K562 (cell line): Measurements from ENCODE around the gene CRYBA4. TPM values are rescaled to one million over a fixed set of nuclear protein-coding genes. Genes with fewer than 3 reads are reported as not detected.

Source experiments
- ARHGAP35 ChIP-seq: fragments of 450-650 bp; IDR thresholded peaks from 2 replicates; pipeline ENCODE4 v1.6.1; 2018; ENCODE audit not compliant: partially characterized antibody
- CCAR2 ChIP-seq: fragments of 200-400 bp; formaldehyde crosslinking; IDR thresholded peaks from 2 replicates; pipeline ENCODE4 v1.6.1; 2017; ENCODE audit warnings: mild to moderate bottlenecking, low read depth, low read length
- CHD4 ChIP-seq: fragments of 200-600 bp; sonication (generic); IDR thresholded peaks from 3 replicates; pipeline ENCODE4 v1.6.1; 2012; ENCODE audit warnings: low read depth, mild to moderate bottlenecking, mixed read lengths, low read length, inconsistent platforms; ENCODE audit not compliant: insufficient read depth, insufficient replicate concordance, poor library complexity, severe bottlenecking
- PTTG1 ChIP-seq: fragments of 450-650 bp; IDR thresholded peaks from 2 replicates; pipeline ENCODE4 v1.6.1; 2016; ENCODE audit warnings: low read depth, mild to moderate bottlenecking, missing genetic modification characterization, missing compliant biosample characterization
- RBM14 ChIP-seq: fragments of 200-400 bp; formaldehyde crosslinking; IDR thresholded peaks from 2 replicates; pipeline ENCODE4 v1.6.1; 2018; ENCODE audit warnings: low read depth, mild to moderate bottlenecking, low read length, moderate library complexity, borderline replicate concordance; ENCODE audit not compliant: insufficient read depth
- TSHZ1 ChIP-seq: fragments of 250-450 bp; sonication (Bioruptor Pico); IDR thresholded peaks from 2 replicates; pipeline ENCODE4 v1.4.0; 2020; ENCODE audit warnings: mild to moderate bottlenecking, moderate library complexity
- USF1 ChIP-seq: sonication (generic); formaldehyde crosslinking; IDR thresholded peaks from 2 replicates; pipeline ENCODE4 v1.9.0; 2022; ENCODE audit warnings: mild to moderate bottlenecking, missing genetic modification reagents
- USF2 ChIP-seq: sonication (generic); formaldehyde crosslinking; IDR thresholded peaks from 2 replicates; pipeline ENCODE4 v1.5.0; 2020; ENCODE audit warnings: missing genetic modification reagents
- ZBED1 ChIP-seq: IDR thresholded peaks from 2 replicates; pipeline ENCODE4 v1.6.1; 2014
- ZBTB34 ChIP-seq: fragments of 250-450 bp; sonication (Bioruptor Pico); IDR thresholded peaks from 2 replicates; pipeline ENCODE4 v1.8.0; 2021; ENCODE audit warnings: mild to moderate bottlenecking, moderate library complexity
- ZNF436 ChIP-seq: fragments of 250-450, 450-650 bp; sonication (Bioruptor Pico); formaldehyde crosslinking; IDR thresholded peaks from 2 replicates; pipeline ENCODE4 v1.7.0; 2020; ENCODE audit warnings: mild to moderate bottlenecking
- ZNF57 ChIP-seq: fragments of 450-650 bp; formaldehyde crosslinking; IDR thresholded peaks from 2 replicates; pipeline ENCODE4 v1.4.0; 2020; ENCODE audit warnings: mild to moderate bottlenecking, moderate library complexity
- ZNF644 ChIP-seq: fragments of 200-800 bp; sonication (Bioruptor generic); IDR thresholded peaks from 2 replicates; pipeline ENCODE4 v1.6.1; 2016; ENCODE audit warnings: low read depth, missing genetic modification characterization, missing compliant biosample characterization
- ZNF75A ChIP-seq: fragments of 450-650 bp; formaldehyde crosslinking; IDR thresholded peaks from 2 replicates; pipeline ENCODE4 v1.4.0; 2020; ENCODE audit warnings: mild to moderate bottlenecking
- polyA plus RNA-seq, 8 experiments: library from polyadenylated mRNA; depleted of rRNA in 4 of 8; stranded (reverse) in 5 of 8; unstranded in 3 of 8; fragments of >200 nt; fragmentation: Nextera tagmentation in 2 of 8; fragmentation: Illumina TruSeq in 1 of 8; extraction: Ambion mirVana in 2 of 8; extraction: Trizol in 1 of 8; gene quantifications; 2 replicates each; pipeline versions ENCODE4 v1.2.1 to v1.2.3, GENCODE V29; 2011 to 2014; ENCODE audit warnings: inconsistent platforms in 1 of 8, missing spikeins in 1 of 8
- total RNA-seq, 7 experiments: library from RNA; depleted of rRNA in 6 of 7; stranded (reverse); fragments of >200 nt in 6 of 7; fragmentation: Illumina TruSeq in 2 of 7; extraction: Trizol in 2 of 7; gene quantifications; 2 replicates each; pipeline versions ENCODE4 v1.2.1 to v1.2.3, GENCODE V29; 2011 to 2021; ENCODE audit warnings: low replicate concordance in 1 of 7
- TF ChIP-seq, protein P1 (sequence below): fragments of 250-450 bp; sonication (Bioruptor Pico); IDR thresholded peaks from 2 replicates; pipeline ENCODE4 v1.8.0; 2021; ENCODE audit warnings: moderate library complexity, mild to moderate bottlenecking, inconsistent platforms

The CRYBA4 gene
- total and polyA plus RNA-seq, 9 of the 15 experiments (the other 6 are each of a cell fraction or from before 2014, with no cell fraction given): 0.59 to 3.3 (median 1.6) TPM

GRCh38 chr22:26642465-26643417 is 21.0 kb downstream of the CRYBA4 start (continued):
- TF ChIP-seq, protein P1, sequence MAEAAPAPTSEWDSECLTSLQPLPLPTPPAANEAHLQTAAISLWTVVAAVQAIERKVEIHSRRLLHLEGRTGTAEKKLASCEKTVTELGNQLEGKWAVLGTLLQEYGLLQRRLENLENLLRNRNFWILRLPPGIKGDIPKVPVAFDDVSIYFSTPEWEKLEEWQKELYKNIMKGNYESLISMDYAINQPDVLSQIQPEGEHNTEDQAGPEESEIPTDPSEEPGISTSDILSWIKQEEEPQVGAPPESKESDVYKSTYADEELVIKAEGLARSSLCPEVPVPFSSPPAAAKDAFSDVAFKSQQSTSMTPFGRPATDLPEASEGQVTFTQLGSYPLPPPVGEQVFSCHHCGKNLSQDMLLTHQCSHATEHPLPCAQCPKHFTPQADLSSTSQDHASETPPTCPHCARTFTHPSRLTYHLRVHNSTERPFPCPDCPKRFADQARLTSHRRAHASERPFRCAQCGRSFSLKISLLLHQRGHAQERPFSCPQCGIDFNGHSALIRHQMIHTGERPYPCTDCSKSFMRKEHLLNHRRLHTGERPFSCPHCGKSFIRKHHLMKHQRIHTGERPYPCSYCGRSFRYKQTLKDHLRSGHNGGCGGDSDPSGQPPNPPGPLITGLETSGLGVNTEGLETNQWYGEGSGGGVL (CRISPR knock-in tag): no peak
- no peak for TF ChIP-seq ZNF75A (CRISPR knock-in tag)
- no peak for TF ChIP-seq TSHZ1
- no peak for TF ChIP-seq ZNF57 (CRISPR knock-in tag)
- no peak for TF ChIP-seq CHD4
- TF ChIP-seq USF1 (CRISPR knock-in tag): no peak
- TF ChIP-seq RBM14: no peak
- TF ChIP-seq CCAR2: no peak
- peak; percentile 51; the same call in 1 of the 2 replicates for TF ChIP-seq ZNF644 (tag)
- TF ChIP-seq ARHGAP35: peak; percentile 77
- TF ChIP-seq USF2 (CRISPR knock-in tag): no peak
- TF ChIP-seq PTTG1 (tag): no peak
- TF ChIP-seq ZNF436: no peak
- TF ChIP-seq ZBED1: no peak
- no peak for TF ChIP-seq ZBTB34
